Activated CD8-positive, alpha-beta memory T cell treated with anti-CD3 and anti-CD28 coated beads for 36 hours (primary cell): Measurements from ENCODE around the gene ARID1B. TPM values are rescaled to one million over a fixed set of nuclear protein-coding genes. Genes with fewer than 3 reads are reported as not detected.

ENCODE experiments used
- CTCF ChIA-PET: fragments of 350-600 bp; sonication (Branson Sonifier 250); formaldehyde crosslinking; loops from one replicate; lab custom pipeline; 2021; ENCODE audit warnings: antibody characterized with exemption; lab: Charles Lee
- POLR2A ChIA-PET: fragments of 350-600 bp; sonication (Branson Sonifier 250); formaldehyde crosslinking; loops from one replicate; lab custom pipeline; 2021; ENCODE audit warnings: antibody characterized with exemption; lab: Charles Lee
- total RNA-seq, 2 experiments: library from RNA; stranded (reverse); gene quantifications; one replicate each; pipeline ENCODE4 v1.2.3, GENCODE V29; 2021

Gene ARID1B
- total RNA-seq, 2 experiments from 2014 or later, result 48.4 to 49.5 TPM

DNA sequence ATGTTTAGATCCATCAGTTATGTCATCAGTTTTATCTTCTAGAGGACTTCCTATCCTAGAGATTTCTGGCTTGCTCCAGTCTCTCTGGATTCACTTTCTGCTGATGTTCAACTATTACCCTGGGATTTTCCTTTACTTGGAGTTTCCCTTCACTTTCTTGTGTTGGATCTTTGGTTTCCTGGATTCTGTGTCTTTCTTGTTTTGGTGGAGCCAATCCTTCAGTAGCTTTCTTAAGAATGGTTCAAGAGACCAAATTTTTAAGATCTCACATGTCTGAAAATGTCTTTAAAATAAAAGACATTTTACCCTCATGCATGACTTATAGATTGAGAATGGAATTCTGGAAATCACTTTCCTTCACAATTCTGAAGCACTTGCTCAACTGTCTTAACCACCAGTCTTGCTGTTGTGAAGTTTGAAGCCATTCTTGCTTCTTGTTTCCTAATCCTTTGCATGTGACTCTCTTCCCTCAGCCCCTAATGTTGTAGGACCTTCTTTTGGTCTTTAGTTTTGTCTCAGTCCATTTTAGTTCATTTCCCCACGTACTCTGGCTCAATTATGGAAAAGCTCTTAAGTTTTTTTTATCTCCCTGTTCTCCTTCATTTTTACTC lies 87.9 kb downstream of the ARID1B start:
- ChIA-PET CTCF (no interaction called here), POLR2A (no interaction called here)

DNA sequence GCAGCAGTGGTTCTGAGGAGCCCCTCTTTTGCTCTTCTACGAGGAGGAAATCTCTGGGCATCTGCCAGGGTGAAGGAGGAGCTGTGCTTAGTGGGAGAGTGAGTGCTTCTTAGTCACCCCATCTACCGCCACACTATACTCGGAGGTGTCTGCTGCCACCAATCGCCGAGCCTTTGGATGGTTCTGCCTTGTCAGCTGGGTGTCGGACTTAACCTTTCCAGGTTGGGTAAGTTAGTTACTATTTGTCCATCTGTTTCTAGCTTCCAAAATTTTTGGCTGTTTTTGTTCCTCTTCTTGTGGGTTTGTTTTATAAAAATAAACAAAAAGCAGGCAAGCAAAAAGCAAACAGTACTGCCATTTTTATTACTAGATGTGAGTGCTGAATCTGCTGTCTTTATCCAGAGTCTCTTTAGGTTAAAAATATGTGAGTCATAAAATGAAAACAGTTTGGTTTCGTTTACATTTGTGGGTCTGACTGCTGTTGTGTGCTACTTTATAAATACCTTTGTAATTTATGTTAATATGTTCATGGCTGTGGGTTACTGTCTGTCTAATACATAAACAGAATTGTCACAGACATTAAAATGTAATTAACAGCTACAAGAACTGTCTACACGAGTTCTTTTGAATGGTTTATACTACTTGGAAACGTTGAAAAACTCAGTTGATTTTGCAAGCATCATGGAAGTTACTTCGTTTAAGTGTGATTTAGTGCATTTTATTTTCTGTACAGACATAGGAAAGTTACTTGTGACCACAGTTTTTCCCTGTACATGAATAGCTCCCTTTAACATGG lies 89.2 kb downstream of the ARID1B start:
- POLR2A ChIA-PET, result interaction anchor here (0.8 kb wide), 1 partner anchor 89 kb away, joined by 5 read pairs; the partner anchor contains the start of gene ARID1B
- CTCF ChIA-PET, result no interaction called here

DNA sequence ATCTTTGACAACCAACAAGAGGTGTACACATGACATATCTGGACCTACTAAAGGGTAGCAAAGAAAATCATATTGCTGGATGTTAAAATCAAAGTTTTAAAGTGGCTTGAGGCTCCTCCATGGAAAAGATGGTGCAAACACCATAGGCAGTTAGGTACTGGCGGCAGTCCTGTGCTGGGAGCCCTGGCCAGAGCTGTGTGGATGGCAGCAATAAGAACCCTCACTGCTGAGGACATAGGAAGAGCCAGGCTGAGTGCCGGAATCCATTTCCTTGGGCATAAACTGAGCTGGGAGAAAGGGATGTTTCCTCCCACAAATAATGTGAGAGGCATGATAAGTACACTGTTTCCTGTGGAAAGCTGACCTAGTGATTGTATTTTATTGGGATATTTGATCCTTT lies 89.9 kb downstream of the ARID1B start:
- ChIA-PET CTCF (no interaction called here), POLR2A (interaction anchor here (0.8 kb wide), 1 partner anchor 90 kb away, joined by 5 read pairs; the partner anchor contains the start of gene ARID1B)

DNA sequence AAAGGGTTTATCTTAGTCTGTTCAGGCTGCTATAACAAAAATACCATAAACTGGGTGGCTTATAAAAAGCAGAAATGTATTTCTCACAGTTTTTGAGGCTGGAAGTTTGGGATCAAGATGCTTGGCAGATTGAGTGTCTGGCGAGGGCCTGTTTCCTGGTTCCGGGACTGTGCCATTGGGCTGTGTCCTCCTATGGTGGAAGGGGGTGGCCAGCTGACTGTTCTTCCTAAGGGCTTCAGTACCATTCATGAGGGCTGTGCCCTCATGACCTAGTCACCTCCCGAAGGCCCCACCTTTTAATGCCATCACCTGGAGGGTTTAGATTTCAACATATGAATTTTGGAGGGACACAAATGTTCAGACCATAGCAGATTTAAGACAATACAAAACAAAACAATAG lies 91.2 kb downstream of the ARID1B start:
- POLR2A ChIA-PET, result no interaction called here
- CTCF ChIA-PET, result no interaction called here

DNA sequence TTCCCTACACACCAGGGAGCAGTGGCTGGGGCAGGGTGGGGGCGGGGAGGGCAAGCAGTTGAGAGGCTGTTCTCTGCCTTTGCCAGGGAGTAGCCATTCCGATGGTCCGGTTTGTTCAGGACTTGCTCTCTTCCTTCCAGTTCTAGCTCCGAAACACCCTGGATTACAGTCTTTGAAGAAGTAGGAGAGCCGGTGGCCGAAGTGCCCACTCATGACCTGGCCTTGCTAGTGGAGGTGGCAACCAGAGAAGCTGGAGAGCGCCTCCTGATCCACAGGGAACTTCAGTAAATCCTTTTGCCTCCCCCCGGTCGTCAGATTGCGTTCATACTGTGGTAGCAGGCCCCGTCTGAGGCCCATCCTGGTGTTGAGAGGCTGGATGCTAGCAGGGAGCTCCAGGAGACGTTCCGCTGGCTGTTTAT lies 92.8 kb downstream of the ARID1B start:
- ChIA-PET CTCF (no interaction called here), POLR2A (no interaction called here)

DNA sequence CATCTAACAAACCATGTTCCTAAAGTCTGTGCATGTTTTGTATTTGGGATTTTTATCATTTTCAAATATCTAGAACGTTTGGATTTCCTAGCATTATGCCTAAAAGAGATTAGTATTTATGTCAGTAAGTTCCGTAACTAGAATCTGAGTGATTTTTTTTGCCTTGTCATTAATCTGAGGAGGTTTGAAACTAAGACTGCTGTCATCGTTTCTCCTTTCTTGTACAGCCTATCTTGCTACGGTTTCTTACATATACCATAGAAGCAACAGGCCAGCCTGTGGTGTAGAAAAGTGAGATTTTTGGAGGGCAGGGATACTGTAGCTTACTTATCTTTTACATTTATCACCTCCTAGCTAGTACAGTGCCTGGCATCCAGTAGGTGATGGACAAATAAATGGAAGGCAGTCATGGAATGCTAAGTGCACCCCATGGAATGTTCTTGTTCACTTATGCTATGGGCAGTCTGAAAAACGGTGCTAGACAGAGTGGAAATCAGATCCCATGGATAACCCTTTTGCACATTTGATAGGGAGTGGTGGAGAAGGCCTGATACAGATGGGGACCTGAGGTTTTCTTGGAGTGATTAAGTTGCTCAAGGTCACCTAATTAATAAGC lies 93.9 kb downstream of the ARID1B start:
- CTCF ChIA-PET, result no interaction called here
- POLR2A ChIA-PET, result no interaction called here

DNA sequence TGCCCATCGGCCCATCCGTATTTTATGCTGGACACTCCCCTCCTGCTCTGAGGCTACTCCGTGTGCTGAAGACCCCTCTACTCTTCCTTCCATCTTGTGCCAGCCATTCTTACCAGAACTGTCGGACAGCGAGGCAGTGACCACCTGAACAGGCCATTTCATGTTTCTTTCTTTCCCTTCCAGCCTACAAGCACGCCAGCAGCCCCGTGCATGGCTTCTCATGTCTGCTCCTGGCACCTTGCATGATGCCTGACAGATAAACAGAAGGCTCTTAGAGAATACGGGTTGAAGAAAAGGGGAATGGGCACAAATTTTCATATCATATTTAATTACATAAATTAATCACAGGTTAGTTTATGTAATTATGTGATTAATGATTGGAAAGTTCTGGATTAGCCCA lies 95.7 kb downstream of the ARID1B start:
- POLR2A ChIA-PET, result no interaction called here
- CTCF ChIA-PET, result no interaction called here

DNA sequence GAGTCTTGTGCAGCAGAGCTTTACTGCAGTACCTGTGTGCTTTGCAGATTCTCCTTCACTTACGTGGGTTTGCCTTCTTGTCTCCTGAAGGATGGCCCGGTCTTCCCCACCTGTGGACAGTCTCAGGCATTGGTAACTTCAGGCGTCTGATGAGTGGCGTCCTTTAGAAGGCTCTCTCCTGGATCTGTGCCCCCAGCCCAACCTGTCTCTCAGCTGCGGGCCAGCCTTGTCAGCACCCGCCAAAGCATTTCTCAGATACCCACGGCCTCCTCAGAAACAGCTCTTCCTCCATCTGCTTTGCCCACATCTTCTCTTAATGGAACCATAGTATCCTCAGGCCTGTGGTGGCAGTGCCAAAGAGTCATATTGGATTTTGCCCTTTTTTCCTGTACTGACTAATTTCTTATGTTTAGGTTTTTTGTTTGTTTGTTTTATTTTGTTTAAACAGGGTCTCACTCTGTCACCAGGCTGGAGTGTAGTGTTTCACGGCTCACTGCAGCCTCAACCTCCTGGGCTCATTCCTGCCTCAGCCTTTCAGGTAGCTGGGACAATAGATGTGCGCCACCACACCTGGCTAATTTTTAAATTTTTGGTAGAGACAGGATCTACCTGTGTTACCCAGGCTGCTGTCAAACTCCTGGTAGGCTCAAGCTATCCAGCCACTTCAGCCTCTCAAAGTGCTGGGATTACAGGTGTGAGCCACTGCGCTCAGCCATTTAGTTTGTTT lies 96.6 kb downstream of the ARID1B start:
- ChIA-PET POLR2A (no interaction called here), CTCF (no interaction called here)

DNA sequence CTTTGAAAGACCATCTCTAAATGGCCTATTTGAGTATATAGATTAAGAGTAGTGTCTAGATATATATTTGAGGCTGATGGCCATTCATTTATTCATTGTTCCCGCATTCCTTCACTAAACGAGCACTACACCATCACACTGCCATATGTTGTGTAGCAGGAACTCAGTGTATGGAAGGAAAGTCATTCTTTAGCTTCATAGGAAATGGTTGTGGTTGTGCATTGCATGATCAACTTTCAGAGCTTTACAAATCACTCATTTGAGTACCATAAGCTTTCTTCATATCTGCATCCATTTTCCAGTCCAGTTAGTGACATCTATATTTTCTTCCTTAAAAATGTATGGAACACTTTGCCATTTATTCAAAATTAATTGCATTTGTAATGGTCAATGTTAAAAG lies 97.9 kb downstream of the ARID1B start:
- ChIA-PET CTCF (no interaction called here), POLR2A (no interaction called here)

DNA sequence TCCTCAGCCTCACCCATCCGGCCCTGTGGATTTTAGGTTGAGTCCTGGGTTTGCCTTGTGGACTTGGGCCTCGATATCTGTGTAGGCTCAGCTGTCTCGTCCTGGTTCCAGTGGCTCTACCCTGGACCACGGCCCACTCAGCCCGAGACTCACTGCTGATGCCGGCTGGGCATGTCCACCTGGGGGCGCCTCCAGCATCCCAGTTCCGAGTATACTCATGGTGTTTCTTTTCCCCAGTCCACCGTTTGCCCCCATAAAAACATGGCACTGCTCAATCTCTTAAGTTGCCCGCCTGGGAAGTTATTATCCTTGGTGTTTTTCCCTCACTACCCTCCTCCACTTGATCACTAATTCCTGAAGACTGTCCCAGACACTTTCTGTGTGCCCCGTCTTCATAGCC lies 99.1 kb downstream of the ARID1B start:
- CTCF ChIA-PET, result no interaction called here

DNA sequence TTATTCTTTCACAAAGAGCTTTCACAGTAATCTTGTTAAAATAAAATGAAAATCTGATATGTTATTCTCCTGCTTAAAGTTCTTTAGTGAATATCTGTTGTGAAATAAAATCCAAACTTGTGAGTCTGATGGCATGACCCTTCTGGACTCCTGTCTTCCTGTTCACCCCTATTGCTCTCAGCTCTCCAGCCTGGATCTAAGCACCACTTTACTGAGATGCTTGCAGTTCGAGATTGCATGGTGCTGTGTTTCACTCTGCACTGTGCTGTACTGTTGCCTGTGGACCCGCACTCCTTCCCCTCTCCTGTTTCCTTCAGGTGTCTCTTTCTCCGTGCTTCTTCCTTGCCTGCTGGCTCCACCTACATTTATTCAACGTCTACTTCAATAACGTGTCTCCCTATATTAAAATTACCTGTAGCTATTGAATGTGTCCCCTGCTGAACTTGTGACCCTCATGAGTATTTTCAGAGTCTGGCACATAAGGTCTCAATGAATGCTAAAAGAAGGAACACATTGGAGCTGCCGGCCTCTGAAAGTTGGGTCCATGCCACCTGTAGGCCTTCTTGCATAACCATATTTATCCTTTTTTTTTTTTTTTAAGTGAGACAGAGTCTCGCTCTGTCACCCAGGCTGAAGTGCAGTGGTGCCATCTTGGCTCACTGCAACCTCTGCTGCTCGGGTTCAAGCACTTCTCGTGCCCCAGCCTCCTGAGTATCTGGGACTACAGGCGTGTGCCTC lies 100.1 kb downstream of the ARID1B start:
- CTCF ChIA-PET, result no interaction called here
- POLR2A ChIA-PET, result no interaction called here

More for the DNA sequence above, 99.1 kb downstream of the ARID1B start:
- POLR2A ChIA-PET, result no interaction called here

DNA sequence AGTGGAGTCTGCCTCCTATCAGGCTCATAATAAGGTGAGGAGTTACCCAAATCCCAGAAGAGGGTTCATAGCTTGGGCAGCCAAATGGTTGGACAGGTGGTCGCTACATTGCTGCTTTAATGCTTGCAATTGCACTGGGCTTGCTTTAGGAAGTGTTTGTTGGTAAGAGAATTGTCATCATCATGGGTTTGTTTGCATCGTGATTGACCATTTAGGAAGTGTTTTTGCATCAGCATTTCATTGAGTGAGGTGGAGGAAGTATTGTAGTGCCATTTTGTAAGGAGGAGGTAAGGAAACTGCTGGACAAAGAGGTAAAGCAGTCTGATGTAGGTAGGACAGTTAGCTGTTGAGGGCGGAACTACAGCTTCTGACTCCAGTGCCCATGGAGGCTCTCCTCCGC lies 101.5 kb downstream of the ARID1B start:
- CTCF ChIA-PET, result interaction anchor here (0.6 kb wide), 1 partner anchor 78 kb away, joined by 3 read pairs; no protein-coding TSS in a partner anchor
- POLR2A ChIA-PET, result no interaction called here

DNA sequence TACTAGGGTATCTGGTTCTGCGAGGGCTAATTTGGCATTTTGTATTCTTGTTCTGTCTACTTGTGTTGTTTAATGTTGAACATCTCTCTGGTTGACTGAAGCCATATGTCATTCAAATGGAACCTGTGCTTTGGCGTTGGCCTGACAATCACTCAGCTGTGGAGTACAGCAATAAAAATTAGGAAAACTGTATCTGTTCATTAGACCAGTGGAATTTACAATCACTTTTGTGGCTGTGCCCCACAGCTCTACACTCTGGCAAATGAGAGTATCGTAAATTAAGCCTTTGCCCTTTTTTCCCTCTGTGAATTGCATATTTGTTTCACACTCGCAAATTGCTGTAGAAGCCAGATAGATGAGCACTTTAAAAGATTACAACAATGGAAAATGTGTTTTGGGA lies 102.0 kb downstream of the ARID1B start:
- POLR2A ChIA-PET, result no interaction called here
- CTCF ChIA-PET, result no interaction called here

DNA sequence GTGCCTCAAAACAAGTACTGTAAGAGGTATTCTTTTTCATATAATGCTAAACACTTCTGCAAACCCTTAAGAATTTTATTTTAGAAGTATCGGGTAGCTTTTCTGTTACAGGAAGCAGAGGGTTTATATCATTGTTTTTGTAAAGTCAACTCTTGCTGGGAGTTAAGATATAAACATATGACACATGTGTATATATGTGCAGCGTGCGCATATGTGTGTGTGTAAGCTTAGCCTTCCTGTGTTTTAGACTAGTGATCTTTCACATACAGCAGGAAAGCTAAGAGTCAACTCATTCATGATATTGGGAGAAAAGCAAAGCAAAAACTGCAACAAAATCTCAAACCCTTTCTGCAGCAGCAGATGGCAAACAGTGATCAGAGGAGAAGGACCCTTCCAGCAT lies 102.4 kb downstream of the ARID1B start:
- ChIA-PET CTCF (no interaction called here), POLR2A (no interaction called here)

DNA sequence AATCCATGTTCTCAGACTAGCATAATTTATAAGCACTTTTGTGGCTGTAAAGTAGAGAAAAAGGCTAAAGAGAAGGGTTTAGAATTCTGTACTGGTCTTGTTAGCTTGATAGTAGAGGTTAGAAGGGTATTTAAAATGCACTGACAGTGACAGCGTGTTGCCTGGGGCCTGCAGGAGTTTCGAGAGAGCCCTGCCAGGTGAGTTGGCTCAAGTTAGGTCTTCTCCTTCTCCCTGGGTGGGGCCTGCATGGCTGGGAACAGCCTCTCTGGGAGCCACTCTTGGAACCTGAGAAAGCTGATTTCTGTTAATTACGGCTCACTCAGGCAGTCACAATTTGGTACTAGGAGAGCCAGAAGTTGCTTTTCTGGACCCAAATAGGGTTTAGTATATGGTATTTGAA lies 103.7 kb downstream of the ARID1B start:
- ChIA-PET CTCF (interaction anchor here (0.7 to 1.2 kb wide), 4 partner anchors 90 to 318 kb away, joined by 3 read pairs; no protein-coding TSS in a partner anchor), POLR2A (no interaction called here)

DNA sequence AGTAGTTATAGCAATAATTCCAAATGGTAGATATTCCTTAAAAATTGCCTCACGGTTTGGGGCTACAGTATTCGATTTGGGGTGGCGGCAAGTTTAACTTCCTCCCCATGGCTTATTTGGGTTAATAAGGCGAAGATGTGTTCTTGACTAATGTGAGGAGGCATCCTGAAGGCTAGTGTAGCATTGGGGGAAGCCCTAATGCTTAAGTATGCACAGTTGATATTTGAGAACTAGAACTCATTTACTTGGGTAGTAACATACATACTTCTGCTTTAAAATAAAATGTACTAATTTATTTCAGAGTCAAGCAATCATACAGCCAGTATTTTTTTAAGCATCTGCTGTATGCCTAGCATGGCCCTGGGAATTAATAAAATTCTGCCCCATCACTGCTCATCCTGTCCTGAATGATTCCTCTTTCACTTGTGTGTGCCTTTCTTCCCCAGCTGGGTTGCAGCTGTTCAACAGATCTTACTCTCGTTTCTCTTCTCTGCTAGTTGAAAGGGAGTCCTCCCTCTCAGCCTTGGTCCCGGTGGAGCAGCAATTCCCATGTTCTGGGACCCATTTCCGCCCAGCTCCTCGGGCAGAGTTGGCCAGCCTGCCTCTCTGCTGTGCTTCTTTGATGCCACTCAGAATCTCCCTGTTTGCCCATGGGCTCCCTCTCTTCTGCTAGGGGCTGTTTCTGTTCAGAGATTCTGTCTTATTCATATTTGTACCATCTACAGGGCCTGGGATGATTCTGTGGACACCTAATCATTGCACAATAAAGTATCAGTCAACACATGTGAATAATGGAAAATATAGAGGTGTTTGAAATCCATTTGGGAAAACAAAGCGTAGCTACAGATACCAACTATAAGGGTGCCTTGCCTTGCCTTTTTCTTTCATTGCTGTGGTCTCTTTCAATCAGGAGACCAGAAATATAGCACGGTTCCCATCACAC lies 104.8 kb downstream of the ARID1B start:
- POLR2A ChIA-PET, result no interaction called here
- CTCF ChIA-PET, result no interaction called here

DNA sequence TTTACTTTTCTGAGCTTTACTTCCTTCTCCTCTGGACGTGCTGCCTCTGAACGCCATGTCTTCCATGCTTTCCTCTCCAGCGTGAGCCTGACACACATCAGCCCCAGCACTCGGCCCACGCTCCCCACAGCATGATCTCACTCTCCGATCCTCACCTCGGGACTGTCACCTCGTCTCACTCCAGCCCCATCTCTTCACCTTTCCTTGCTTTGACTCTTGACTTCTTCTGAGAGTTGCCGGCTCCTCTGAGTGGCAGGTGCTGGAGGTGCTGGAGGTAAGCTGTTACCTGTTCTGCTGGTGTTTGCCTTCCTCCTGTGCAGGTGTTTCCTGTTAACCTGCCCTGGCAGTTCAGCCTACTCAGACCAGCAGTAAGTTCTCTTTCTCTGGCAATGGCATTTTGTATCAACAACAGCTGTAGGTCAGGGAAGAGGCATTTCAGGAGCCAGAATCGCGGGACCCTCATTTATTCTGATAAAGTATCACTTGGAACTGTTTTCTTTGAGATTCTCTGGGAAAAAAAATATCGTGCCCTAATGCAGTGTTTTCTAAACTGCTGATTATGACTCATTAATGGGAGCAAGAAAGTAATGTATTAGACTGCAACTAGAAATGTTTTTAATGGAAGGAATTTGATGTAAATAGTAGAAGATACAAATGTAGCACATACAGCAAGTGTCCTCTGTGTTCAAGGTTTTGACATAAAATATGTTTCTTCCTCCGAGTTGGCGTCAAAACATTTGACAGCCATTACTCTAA lies 106.5 kb downstream of the ARID1B start:
- ChIA-PET POLR2A (no interaction called here), CTCF (no interaction called here)

DNA sequence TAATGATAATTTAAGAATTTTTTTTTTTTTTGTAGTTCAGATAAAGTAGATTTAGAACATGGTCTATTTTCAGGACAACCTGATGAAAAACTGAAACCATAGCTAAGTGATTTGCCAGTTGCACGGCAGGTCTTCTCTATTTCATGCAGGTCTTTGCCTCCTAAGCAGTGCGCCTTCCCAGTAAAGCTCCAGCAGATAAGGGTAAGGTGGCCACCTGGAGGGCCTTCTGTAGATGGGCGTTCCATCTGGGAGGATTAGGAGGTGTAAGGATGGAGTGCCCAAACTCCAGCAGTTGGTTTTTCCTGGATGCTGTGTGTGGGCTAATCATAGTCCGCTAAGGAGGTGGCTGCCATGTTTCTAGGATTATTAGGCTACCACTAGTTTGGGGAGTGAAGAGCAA lies 107.1 kb downstream of the ARID1B start:
- CTCF ChIA-PET, result no interaction called here
- POLR2A ChIA-PET, result no interaction called here
